HG03571 (cell line): ENCODE data around the gene GLE1.

Experiments used
- ATAC-seq: cut with Tn5 transposase; IDR thresholded peaks from one replicate; pipeline ENCODE4 v1.9.1; 2021; ENCODE audit not compliant: unreplicated experiment

The GLE1 gene

DNA sequence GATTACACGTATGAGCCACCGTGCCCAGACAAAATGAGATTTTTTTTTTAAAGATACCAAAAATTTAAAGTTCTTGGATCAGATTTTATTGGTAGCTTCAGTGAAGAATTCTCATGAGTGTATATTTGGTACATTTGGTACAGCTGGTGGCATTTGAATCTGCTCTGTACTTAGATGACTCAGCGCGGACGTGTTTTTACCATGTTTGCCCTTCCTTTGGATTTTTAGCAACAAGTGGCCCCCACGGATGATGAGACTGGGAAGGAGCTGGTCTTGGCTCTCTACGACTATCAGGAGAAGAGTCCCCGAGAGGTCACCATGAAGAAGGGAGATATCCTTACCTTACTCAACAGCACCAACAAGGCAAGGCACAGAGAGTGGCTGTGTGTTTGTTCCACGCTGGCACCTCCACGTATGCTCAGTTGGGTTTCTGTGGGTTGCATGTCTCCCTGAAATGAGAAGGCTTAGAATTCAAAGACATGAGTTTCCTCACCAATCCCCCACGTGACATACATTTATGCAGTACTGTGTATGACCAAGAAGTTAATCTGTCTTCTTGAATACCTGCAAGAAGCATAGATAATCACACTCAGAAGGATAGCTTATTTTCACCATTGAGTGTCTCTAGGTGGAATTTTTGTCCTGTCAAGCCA lies 84.2 kb downstream of the GLE1 start:
- no peak for ATAC-seq
